ENCODE data around the gene PSMD7.
A peak's percentile ranks its signal among the peaks of the same experiment; 100 is the strongest.

The PSMD7 gene

DNA sequence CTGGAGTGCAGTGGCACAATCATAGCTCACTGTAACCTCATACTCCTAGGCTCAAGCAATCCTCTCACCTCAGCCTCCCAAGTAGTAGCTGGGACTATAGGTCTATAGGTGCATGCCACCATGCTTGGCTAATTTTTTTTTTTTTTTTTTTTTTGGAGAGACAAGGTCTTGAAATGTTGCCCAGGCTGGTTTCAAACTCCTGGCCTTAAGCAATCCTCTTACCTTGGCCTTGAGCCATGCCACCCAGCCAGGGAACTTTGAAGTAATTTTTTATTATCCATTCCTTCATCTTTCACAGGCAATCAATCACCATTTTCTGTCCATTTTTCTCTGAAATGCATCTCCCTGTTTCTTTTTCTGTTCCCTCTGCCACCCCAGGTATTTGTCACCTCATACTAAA is 6.3 kb upstream of the PSMD7 start:
- no peak overlapping the region for H3K9ac ChIP-seq
- H4K20me1 ChIP-seq: no peaks in the 10 kb centered on the region
- peaks cover 7 to 18% (median 14%) of the 10 kb centered on the region in 11 experiments for H3K9me3 ChIP-seq (replicated peaks in 1 of 11)
- no peak for TF ChIP-seq Cebpa-rat (IDR thresholded peaks at IDR 0.05)
- peaks cover 4 to 8% (median 5%) of the 10 kb centered on the region in 10 experiments; a peak in 19 of 20 replicates for H3K4me1 ChIP-seq
- H3K4me3 ChIP-seq: no peak overlapping the region
- H3K36me3 ChIP-seq: peaks cover 0 to 12% (median 0%) of the 10 kb centered on the region in 11 experiments; a peak in 3 of 22 replicates
- H3K27ac ChIP-seq: no peak overlapping the region
- H3K27me3 ChIP-seq: no peaks in the 10 kb centered on the region
- H3K4me2 ChIP-seq: no peak overlapping the region

DNA sequence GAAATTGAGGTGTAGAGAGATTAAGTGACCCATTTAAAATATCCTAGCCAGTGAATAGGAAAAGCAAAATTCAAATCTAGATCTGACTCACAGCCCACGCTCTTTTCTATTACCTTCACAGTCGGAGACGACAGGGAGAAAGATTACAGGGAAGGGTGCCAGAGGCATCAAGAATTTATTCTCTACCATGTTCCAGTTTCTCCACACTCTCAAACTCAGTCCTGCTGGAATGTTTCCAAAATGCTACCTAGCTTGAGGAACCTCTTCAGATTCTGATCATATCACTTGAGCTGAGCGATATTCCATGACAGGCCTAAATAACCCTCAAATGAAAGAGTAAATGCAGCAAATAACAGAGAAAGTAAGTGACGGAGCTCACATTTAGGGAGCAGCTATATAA is 5.4 kb upstream of the PSMD7 start:
- Histone ChIP-seq H3K9ac (no peak overlapping the region), H3K4me3 (no peak overlapping the region), H3K36me3 (peaks cover 0 to 12% (median 0%) of the 10 kb centered on the region in 11 experiments; a peak in 3 of 22 replicates), H3K4me1 (peaks cover 9 to 13% (median 11%) of the 10 kb centered on the region in 10 experiments; a peak in 19 of 20 replicates), H3K27ac (no peak overlapping the region), H3K9me3 (replicated peaks in 1 of 11) (peaks cover 7 to 18% (median 14%) of the 10 kb centered on the region in 11 experiments), H3K27me3 (no peaks in the 10 kb centered on the region), H3K4me2 (no peak overlapping the region), H4K20me1 (no peaks in the 10 kb centered on the region)
- no peak for TF ChIP-seq Cebpa-rat (IDR thresholded peaks at IDR 0.05)

DNA sequence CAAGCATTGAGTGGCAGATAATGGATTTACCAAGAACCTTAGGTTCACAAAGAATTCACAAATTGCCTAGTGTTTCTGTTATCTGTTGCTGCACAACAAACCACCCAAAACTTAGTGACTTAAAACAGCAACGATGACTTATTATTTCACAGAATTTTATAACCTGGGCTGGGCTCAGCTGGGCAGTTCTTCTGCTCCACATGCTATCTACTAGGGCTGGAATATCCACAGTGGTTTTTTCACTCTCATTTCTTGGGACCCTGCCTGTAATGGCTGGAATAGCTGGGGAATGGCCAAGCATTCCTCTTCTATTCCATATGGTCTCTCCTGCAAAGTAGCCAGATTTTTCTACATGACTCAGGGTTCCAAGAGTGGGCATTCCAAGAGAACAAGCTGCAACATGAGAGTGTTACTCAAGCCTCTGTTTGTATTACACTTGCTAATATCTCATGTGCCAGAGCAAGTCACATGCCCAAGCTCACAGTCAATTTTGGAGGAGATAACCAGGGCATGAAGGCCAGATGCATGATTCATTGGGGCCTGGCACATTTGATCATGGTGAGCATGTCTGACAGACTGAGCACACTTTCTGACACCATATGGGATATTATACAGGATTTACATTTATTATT is 4.9 kb upstream of the PSMD7 start:
- H3K36me3 ChIP-seq: peaks cover 0 to 12% (median 0%) of the 10 kb centered on the region in 11 experiments; a peak in 3 of 22 replicates
- peaks cover 9 to 13% (median 11%) of the 10 kb centered on the region in 10 experiments; a peak in 19 of 20 replicates for H3K4me1 ChIP-seq
- H3K27ac ChIP-seq: no peak overlapping the region
- H3K9me3 ChIP-seq (replicated peaks in 1 of 11): peaks cover 7 to 18% (median 14%) of the 10 kb centered on the region in 11 experiments
- no peak overlapping the region for H3K4me3 ChIP-seq
- no peak for TF ChIP-seq Cebpa-rat (IDR thresholded peaks at IDR 0.05)
- no peaks in the 10 kb centered on the region for H4K20me1 ChIP-seq
- no peaks in the 10 kb centered on the region for H3K27me3 ChIP-seq
- H3K4me2 ChIP-seq: no peak overlapping the region
- no peak overlapping the region for H3K9ac ChIP-seq

DNA sequence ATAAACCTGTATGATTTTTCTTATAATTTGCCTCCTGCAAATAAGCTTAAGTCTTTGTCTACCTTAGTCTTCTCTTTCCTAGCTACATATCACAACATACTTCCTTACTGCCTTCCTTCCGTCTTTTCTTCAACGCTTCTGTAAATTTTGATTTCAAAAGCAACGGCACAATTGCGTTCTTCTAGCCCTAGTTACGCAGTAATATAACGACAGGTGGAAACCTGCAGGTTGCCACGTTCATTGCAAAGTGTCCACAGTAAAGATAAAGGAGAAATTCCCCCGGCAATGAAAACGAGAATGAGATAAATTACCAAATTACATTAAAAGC is 546 bp upstream of the PSMD7 start:
- Histone ChIP-seq H3K9ac (peak overlapping the region; percentile 89 to 99 (median 97)), H4K20me1 (peaks cover 29 to 41% (median 36%) of the 10 kb centered on the region in 11 experiments; a peak in 20 of 22 replicates), H3K9me3 (replicated peaks in 1 of 11) (peaks cover 7 to 18% (median 14%) of the 10 kb centered on the region in 11 experiments), H3K4me1 (peaks cover 24 to 38% (median 32%) of the 10 kb centered on the region in 10 experiments), H3K4me2 (peak overlapping the region; percentile 78 to 98 (median 85)), H3K4me3 (peak overlapping the region; percentile 83 to 96 (median 92)), H3K27ac (peak overlapping the region; percentile 90 to 99 (median 97)), H3K27me3 (no peaks in the 10 kb centered on the region), H3K36me3 (peaks cover 22 to 42% (median 33%) of the 10 kb centered on the region in 11 experiments)
- no peak for TF ChIP-seq Cebpa-rat (IDR thresholded peaks at IDR 0.05)

DNA sequence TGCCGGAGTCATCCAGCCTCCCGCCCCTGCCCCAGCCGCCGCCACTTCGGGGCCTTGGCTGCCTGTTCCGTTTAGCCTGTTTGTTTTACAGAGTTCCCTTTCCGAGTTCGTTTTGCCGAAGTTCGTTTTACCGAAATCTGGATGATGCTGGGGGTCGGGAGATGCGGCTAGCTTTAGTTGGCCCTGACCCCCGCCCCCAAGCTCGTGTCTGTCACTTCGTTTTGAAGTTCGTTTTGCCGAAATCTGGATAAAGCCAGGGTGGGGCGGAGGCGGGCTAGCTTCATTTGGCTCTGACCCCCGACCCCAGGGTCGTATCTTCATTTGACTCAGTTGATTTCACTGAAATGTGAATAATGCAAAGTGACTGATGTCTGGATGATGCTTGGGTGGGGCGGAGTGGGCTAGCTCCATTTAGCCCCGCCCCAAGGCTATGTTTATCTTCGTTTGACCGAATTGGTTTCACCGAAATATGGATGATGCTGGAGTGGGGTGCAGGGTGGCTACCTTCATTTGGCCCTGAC is 591 bp downstream of the PSMD7 start:
- Histone ChIP-seq H3K4me3 (peak overlapping the region; percentile 83 to 96 (median 92)), H3K9ac (peak overlapping the region; percentile 89 to 99 (median 97)), H3K9me3 (replicated peaks in 1 of 11) (peaks cover 0 to 8% (median 2%) of the 10 kb centered on the region in 11 experiments; a peak in 15 of 22 replicates), H3K4me2 (peak overlapping the region; percentile 86 to 99 (median 95)), H3K36me3 (peaks cover 33 to 49% (median 43%) of the 10 kb centered on the region in 11 experiments), H3K27me3 (no peaks in the 10 kb centered on the region), H3K4me1 (peaks cover 24 to 38% (median 32%) of the 10 kb centered on the region in 10 experiments), H3K27ac (peak overlapping the region; percentile 90 to 99 (median 97)), H4K20me1 (peaks cover 33 to 52% (median 47%) of the 10 kb centered on the region in 11 experiments; a peak in 20 of 22 replicates)
- TF ChIP-seq Cebpa-rat (IDR thresholded peaks at IDR 0.05): no peak

DNA sequence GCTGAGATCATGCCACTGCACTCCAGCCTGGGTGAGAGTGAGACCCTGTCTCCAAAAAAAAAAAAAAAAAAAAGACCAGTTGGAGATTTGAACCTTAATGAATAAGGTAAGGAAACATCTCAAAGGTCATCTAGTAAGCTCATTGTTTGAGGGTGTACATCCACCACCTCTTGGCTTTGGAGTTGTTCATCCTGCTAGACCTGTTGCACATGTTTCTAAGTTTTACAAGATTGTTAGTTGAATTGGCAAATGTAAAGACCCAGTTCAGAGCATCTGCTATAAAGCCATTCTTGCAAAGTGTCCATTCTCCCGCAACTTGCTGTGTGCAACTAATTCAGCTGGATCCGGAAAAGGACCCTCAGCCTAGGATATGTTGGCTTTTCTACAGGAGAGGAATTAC is 1.5 kb downstream of the PSMD7 start:
- Histone ChIP-seq H3K4me2 (peak overlapping the region; percentile 86 to 99 (median 95)), H3K4me3 (peak overlapping the region; percentile 83 to 96 (median 92)), H3K27me3 (no peaks in the 10 kb centered on the region), H4K20me1 (peaks cover 33 to 61% (median 56%) of the 10 kb centered on the region in 11 experiments; a peak in 20 of 22 replicates), H3K9ac (peak overlapping the region; percentile 89 to 99 (median 97)), H3K9me3 (replicated peaks in 1 of 11) (no peaks in the 10 kb centered on the region), H3K36me3 (peaks cover 42 to 54% (median 52%) of the 10 kb centered on the region in 11 experiments), H3K4me1 (peaks cover 24 to 38% (median 32%) of the 10 kb centered on the region in 10 experiments), H3K27ac (peak overlapping the region in 8 of 11 experiments; percentile 90 to 99 (median 96); a peak in 13 of 22 replicates)
- no peak for TF ChIP-seq Cebpa-rat (IDR thresholded peaks at IDR 0.05)

DNA sequence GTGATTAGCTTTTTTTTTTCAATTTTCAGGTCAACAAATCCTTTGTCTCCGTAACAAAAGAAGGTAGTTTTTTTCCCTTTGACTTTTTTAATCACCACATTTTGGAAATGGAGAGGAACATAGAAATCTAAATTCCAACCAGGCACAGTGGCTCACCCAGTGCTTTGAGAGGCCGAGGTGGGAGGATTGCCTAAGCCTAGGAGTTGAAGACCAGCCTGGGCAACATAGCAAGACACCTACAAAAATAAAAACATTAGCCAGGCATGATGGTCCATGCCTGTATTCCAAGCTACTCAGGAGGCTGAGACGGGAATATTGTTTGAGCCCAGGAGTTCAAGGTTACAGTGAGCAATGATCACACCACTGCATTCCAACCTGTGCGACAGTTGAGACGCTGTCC is 5.7 kb downstream of the PSMD7 start:
- H3K27ac ChIP-seq: no peak overlapping the region
- H3K36me3 ChIP-seq: peaks cover 85 to 97% (median 95%) of the 10 kb centered on the region in 11 experiments
- no peak overlapping the region for H3K9ac ChIP-seq
- H3K27me3 ChIP-seq: no peaks in the 10 kb centered on the region
- H3K9me3 ChIP-seq (replicated peaks in 1 of 11): no peaks in the 10 kb centered on the region
- TF ChIP-seq Cebpa-rat (IDR thresholded peaks at IDR 0.05): no peak
- no peak overlapping the region for H3K4me3 ChIP-seq
- H3K4me2 ChIP-seq: no peak overlapping the region
- H4K20me1 ChIP-seq: peaks cover 30 to 100% (median 90%) of the 10 kb centered on the region in 11 experiments; a peak in 21 of 22 replicates
- H3K4me1 ChIP-seq: peaks cover 14 to 26% (median 20%) of the 10 kb centered on the region in 10 experiments

DNA sequence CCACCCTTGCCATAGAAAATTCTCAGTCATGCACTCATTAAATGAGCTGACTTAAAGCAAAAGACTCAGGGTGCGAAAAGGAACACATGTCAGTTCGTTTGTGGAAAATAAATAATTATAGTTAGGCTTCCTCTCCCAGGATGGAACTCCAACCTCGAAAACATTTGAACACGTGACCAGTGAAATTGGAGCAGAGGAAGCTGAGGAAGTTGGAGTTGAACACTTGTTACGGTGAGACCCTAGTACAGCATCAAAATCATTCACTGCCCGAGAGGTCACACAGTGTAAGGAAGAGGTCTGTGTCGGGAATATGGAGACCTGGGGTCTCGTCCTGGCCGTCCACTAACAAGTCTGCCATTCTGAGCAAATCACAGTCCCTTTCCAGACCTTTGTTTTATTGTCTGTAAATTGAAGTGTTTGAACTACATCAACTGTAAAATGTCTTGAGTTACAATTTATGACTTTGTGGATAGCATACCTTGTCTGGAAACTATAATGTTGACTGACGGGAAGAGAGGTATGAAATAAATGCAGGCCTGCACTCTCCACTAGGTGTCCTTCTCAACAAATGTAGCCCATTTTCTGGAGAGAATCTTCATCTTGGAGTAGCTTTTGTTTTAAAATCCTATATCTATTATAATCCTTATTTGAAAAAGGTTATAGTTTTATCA is 7.7 kb downstream of the PSMD7 start:
- no peak overlapping the region for H3K4me3 ChIP-seq
- peaks cover 11 to 91% (median 73%) of the 10 kb centered on the region in 11 experiments; a peak in 21 of 22 replicates for H4K20me1 ChIP-seq
- H3K9ac ChIP-seq: no peak overlapping the region
- no peak for TF ChIP-seq Cebpa-rat (IDR thresholded peaks at IDR 0.05)
- H3K27ac ChIP-seq: no peak overlapping the region
- no peaks in the 10 kb centered on the region for H3K9me3 ChIP-seq (replicated peaks in 1 of 11)
- peaks cover 84 to 95% (median 91%) of the 10 kb centered on the region in 11 experiments for H3K36me3 ChIP-seq
- H3K27me3 ChIP-seq: no peaks in the 10 kb centered on the region
- peaks cover 0 to 7% (median 3%) of the 10 kb centered on the region in 10 experiments; a peak in 9 of 20 replicates for H3K4me1 ChIP-seq
- no peak overlapping the region for H3K4me2 ChIP-seq

DNA sequence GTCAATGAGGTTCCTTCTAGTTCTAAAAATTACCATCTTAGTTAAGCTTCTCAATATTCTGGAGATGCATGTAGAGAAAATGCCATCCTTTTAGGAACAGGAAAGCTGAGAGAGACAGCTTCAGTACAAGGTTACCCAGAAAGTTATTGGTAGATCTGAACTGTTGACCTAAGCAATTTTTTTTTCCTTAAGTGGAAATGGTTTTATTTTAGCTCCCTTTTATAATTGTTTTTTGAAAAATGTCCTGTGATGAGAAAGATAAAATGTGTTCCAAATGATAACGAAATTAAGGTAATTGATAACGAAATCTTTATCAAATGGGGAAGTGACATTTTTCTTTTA is 8.2 kb downstream of the PSMD7 start:
- Histone ChIP-seq H3K27ac (no peak overlapping the region), H3K4me1 (peaks cover 0 to 2% (median 0%) of the 10 kb centered on the region in 10 experiments; a peak in 1 of 20 replicates), H3K27me3 (no peaks in the 10 kb centered on the region), H3K36me3 (peaks cover 79 to 90% (median 86%) of the 10 kb centered on the region in 11 experiments), H4K20me1 (peaks cover 6 to 86% (median 69%) of the 10 kb centered on the region in 11 experiments; a peak in 21 of 22 replicates), H3K9ac (no peak overlapping the region), H3K9me3 (replicated peaks in 1 of 11) (no peaks in the 10 kb centered on the region), H3K4me2 (no peak overlapping the region), H3K4me3 (no peak overlapping the region)
- TF ChIP-seq Cebpa-rat (IDR thresholded peaks at IDR 0.05): no peak
